Smooth muscle cell (in vitro differentiated cells): ENCODE results near the gene RIMS4. TPM values are rescaled to one million over a fixed set of nuclear protein-coding genes. Genes with fewer than 3 reads are reported as not detected.

Experiments
- DNase-seq: peaks from one replicate; lab custom pipeline; 2025; ENCODE audit not compliant: unreplicated experiment; lab: John Stamatoyannopoulos, UW
- H2AFZ ChIP-seq: fragments of 200-600 bp; sonication (generic); 2 replicates; pipeline ENCODE4 v1.6.0; 2016; ENCODE audit warnings: antibody characterized with exemption, low read depth, mild to moderate bottlenecking
- H3F3A ChIP-seq: fragments of 200-600 bp; sonication (generic); 2 replicates; pipeline ENCODE4 v1.6.0; 2017; ENCODE audit warnings: antibody characterized with exemption, low read depth
- H3K27ac ChIP-seq: fragments of 200-600 bp; sonication (generic); 2 replicates; pipeline ENCODE4 v1.5.1; 2016; ENCODE audit warnings: low read depth, mild to moderate bottlenecking
- H3K27me3 ChIP-seq: fragments of 200-600 bp; sonication (generic); 2 replicates; pipeline ENCODE4 v1.6.1; 2016; ENCODE audit warnings: low read depth, mild to moderate bottlenecking
- H3K36me3 ChIP-seq: fragments of 200-600 bp; sonication (generic); 2 replicates; pipeline ENCODE4 v1.5.1; 2016; ENCODE audit warnings: low read depth
- H3K4me1 ChIP-seq: fragments of 200-600 bp; sonication (generic); 2 replicates; pipeline ENCODE4 v1.5.1; 2016; ENCODE audit warnings: low read depth
- H3K4me2 ChIP-seq: fragments of 200-600 bp; sonication (generic); 2 replicates; pipeline ENCODE4 v1.6.0; 2016; ENCODE audit warnings: mild to moderate bottlenecking
- H3K4me3 ChIP-seq: fragments of 200-600 bp; sonication (generic); 2 replicates; pipeline ENCODE4 v1.5.1; 2016; ENCODE audit warnings: mild to moderate bottlenecking
- H3K79me2 ChIP-seq: fragments of 200-600 bp; sonication (generic); 2 replicates; pipeline ENCODE4 v1.6.0; 2016; ENCODE audit warnings: low read depth, mild to moderate bottlenecking
- H3K9ac ChIP-seq: fragments of 200-600 bp; sonication (generic); 2 replicates; pipeline ENCODE4 v1.6.0; 2016; ENCODE audit warnings: low read depth
- H3K9me3 ChIP-seq: fragments of 200-600 bp; sonication (generic); replicated peaks from 2 replicates; pipeline ENCODE4 v1.5.1; 2016; ENCODE audit warnings: low read depth
- H4K20me1 ChIP-seq: fragments of 200-600 bp; sonication (generic); 2 replicates; pipeline ENCODE4 v1.6.0; 2016; ENCODE audit warnings: low read depth
- CTCF ChIP-seq: fragments of 200-600 bp; sonication (generic); IDR thresholded peaks from 2 replicates; pipeline ENCODE4 v1.5.1; 2017; ENCODE audit warnings: borderline replicate concordance, mild to moderate bottlenecking, antibody characterized with exemption; ENCODE audit not compliant: insufficient read depth, poor library complexity, severe bottlenecking
- WGBS: methylation state at CpG from one replicate; pipeline ENCODE4 v1.1.7; 2016; ENCODE audit warnings: low lambda C conversion rate; 5-methylcytosine and 5-hydroxymethylcytosine counted together
- polyA plus RNA-seq: library from polyadenylated mRNA; unstranded; fragments of >200 nt; fragmentation: Nextera tagmentation; extraction: Ambion mirVana; gene quantifications from 2 replicates; pipeline ENCODE4 v1.2.1, GENCODE V29; 2016
- total RNA-seq: library from RNA; depleted of rRNA; stranded (reverse); fragments of >200 nt; gene quantifications from 2 replicates; pipeline ENCODE4 v1.2.3, GENCODE V29; 2014

The RIMS4 gene
- total and polyA plus RNA-seq, 2 experiments from 2014 or later: not detected

GRCh38 chr20:44810061-44810390 is 320 bp downstream of the RIMS4 start:
- Histone ChIP-seq H3K27ac (no peak overlapping the region), H3K9ac (no peak overlapping the region), H3K9me3 (no peaks in the 10 kb centered on the region), H3K4me2 (peak overlapping the region; percentile 74), H3F3A (no peaks in the 10 kb centered on the region), H3K4me3 (peak overlapping the region; percentile 37), H3K36me3 (no peaks in the 10 kb centered on the region), H4K20me1 (no peaks in the 10 kb centered on the region), H2AFZ (no peak overlapping the region), H3K27me3 (peaks cover 75% of the 10 kb centered on the region), H3K4me1 (no peaks in the 10 kb centered on the region), H3K79me2 (no peaks in the 10 kb centered on the region)
- WGBS: 1% methylated on average over 14 of the region's 49 CpGs
- TF ChIP-seq CTCF: no peak
- no peak for DNase-seq

DNA sequence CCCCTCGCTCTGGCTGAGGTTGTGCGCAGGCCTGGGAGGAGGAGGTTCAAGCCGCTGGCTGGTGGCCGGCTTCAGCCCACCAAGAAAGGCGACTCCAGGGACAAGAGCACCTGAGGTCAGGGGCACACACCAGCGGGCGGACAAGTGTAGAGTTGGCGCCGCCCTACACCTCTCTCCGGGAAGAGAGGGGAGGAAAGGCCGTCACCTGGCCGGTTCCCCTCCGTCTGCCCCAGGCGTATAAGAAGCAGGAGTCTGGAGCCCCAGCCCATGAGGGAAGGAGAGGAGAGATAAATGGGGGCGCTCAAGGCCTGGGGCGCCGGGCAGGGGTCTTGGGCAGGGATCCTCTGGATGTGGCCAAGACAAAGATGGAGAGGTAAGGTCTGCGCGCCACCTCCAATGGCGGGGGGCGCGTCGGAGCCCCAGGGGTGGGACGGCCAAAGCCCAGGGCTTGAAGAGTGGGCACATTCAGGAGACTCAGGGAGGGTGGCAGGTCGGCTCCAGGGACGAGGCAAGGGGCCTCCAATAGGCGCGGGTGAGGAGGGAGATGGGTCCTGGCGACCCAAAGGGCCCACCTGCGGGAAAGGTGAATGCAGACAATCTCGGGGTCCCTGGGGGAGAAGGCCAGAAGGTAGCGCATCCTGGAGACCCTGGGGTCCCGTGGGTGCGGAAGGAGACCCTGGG is 826 bp downstream of the RIMS4 start:
- H4K20me1 ChIP-seq: no peaks in the 10 kb centered on the region
- peak overlapping the region; percentile 74 for H3K4me2 ChIP-seq
- H3K4me3 ChIP-seq: peak overlapping the region; percentile 37
- no peaks in the 10 kb centered on the region for H3F3A ChIP-seq
- peaks cover 79% of the 10 kb centered on the region for H3K27me3 ChIP-seq
- H2AFZ ChIP-seq: no peak overlapping the region
- no peak for TF ChIP-seq CTCF
- H3K36me3 ChIP-seq: no peaks in the 10 kb centered on the region
- 15% methylated on average over 31 of the region's 34 CpGs for WGBS
- no peak overlapping the region for H3K27ac ChIP-seq
- no peak for DNase-seq
- no peak overlapping the region for H3K9ac ChIP-seq
- no peaks in the 10 kb centered on the region for H3K79me2 ChIP-seq
- H3K9me3 ChIP-seq: no peaks in the 10 kb centered on the region
- H3K4me1 ChIP-seq: no peaks in the 10 kb centered on the region

GRCh38 chr20:44807684-44808056 is 2.7 kb downstream of the RIMS4 start:
- Histone ChIP-seq H3K9me3 (no peaks in the 10 kb centered on the region), H3K36me3 (no peaks in the 10 kb centered on the region), H4K20me1 (no peaks in the 10 kb centered on the region), H3K4me2 (no peak overlapping the region), H3K9ac (no peak overlapping the region), H3K27me3 (peaks cover 87% of the 10 kb centered on the region), H3K79me2 (no peaks in the 10 kb centered on the region), H3K27ac (no peak overlapping the region), H3F3A (no peaks in the 10 kb centered on the region), H2AFZ (no peak overlapping the region), H3K4me3 (no peak overlapping the region), H3K4me1 (no peaks in the 10 kb centered on the region)
- no peak for DNase-seq
- no peak for TF ChIP-seq CTCF
- WGBS: 96% methylated on average over 4 of the region's 4 CpGs

DNA sequence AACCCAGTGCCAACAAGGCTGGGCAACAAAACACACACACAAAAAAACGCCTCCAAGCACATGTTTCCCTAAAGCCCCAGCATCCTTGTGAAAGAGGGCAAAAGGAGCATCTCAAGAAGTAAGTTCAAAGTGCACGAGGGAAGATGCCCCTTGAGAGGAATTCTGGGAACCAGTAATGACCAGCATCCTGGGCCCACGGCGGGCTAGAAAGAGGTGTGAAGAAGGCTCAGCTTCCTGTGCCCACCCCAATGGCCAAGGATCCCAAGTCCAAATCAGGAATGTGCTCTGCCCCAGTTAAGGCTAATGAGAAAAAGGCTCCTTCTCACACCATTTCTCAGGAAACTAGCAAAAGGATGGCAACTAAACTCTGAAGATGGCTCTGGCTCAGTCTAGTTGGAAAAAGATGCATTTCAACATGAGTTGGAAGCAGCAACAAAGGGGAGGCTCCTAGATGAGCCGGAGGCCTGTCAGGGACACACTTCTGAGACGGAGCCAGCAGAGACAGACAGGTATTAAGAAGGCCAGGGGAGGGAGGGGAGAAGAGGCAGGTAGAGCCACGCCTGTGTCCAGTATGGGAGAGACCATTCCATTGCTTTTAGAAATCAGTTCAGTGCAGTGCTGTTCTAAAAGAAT is 3.2 kb downstream of the RIMS4 start:
- Histone ChIP-seq H3K79me2 (no peaks in the 10 kb centered on the region), H3K4me2 (no peak overlapping the region), H3K36me3 (no peaks in the 10 kb centered on the region), H2AFZ (no peak overlapping the region), H3K27me3 (peaks cover 83% of the 10 kb centered on the region), H3K4me3 (no peak overlapping the region), H3K27ac (no peak overlapping the region), H4K20me1 (no peaks in the 10 kb centered on the region), H3K4me1 (no peaks in the 10 kb centered on the region), H3K9me3 (no peaks in the 10 kb centered on the region), H3K9ac (no peak overlapping the region), H3F3A (no peaks in the 10 kb centered on the region)
- 79% methylated on average over 7 of the region's 7 CpGs for WGBS
- no peak for DNase-seq
- no peak for TF ChIP-seq CTCF
